SJCRH30 (cell line): ENCODE results near the gene P2RX5. TPM values are rescaled to one million over a fixed set of nuclear protein-coding genes. Genes with fewer than 3 reads are reported as not detected.

Source experiments
- DNase-seq, 2 experiments: peaks; one replicate each; pipeline ENCODE4 v3.0.0-alpha.2; 2015 to 2020
- H3K27ac ChIP-seq: fragments of 250-450 bp; sonication (Bioruptor Pico); 2 replicates; pipeline ENCODE4 v1.5.1; 2020; ENCODE audit warnings: mild to moderate bottlenecking, moderate library complexity
- H3K27me3 ChIP-seq: fragments of 250-450 bp; sonication (Bioruptor Pico); 2 replicates; pipeline ENCODE4 v1.5.1; 2020; ENCODE audit warnings: mild to moderate bottlenecking, moderate library complexity
- H3K36me3 ChIP-seq: fragments of 250-450 bp; sonication (Bioruptor Pico); 2 replicates; pipeline ENCODE4 v1.5.1; 2020; ENCODE audit warnings: mild to moderate bottlenecking, moderate library complexity
- H3K4me1 ChIP-seq: fragments of 250-450 bp; sonication (Bioruptor Pico); 2 replicates; pipeline ENCODE4 v1.5.1; 2020; ENCODE audit warnings: mild to moderate bottlenecking, moderate library complexity
- H3K4me3 ChIP-seq: fragments of 250-450 bp; sonication (Bioruptor Pico); 2 replicates; pipeline ENCODE4 v1.5.1; 2020; ENCODE audit warnings: mild to moderate bottlenecking, moderate library complexity
- H3K9me3 ChIP-seq: fragments of 250-450 bp; sonication (Bioruptor Pico); replicated peaks from 2 replicates; pipeline ENCODE4 v1.5.1; 2020; ENCODE audit warnings: mild to moderate bottlenecking, moderate library complexity
- total RNA-seq: library from RNA; depleted of rRNA; stranded (reverse); fragments of >200 nt; shearing (Covaris generic); gene quantifications from 2 replicates; pipeline ENCODE4 v1.2.3, GENCODE V29; 2014

The P2RX5 gene
- total RNA-seq, 1 experiment from 2014 or later: 1.2 TPM

- peak; percentile 36 to 51 for DNase-seq
- Histone ChIP-seq H3K4me1 (peaks cover 7% of the 10 kb centered on the region; the same call in 1 of the 2 replicates), H3K27ac (peak overlapping the region; percentile 57), H3K36me3 (no peaks in the 10 kb centered on the region), H3K9me3 (no peaks in the 10 kb centered on the region), H3K27me3 (no peaks in the 10 kb centered on the region), H3K4me3 (peak overlapping the region; percentile 45)
These were observed 729 bp downstream of the P2RX5 start for GRCh38 chr17:3695129-3695722.

GRCh38 chr17:3693829-3694231, 2.1 kb downstream of the P2RX5 start:
- Histone ChIP-seq H3K4me3 (no peak overlapping the region), H3K27ac (no peak overlapping the region)
- DNase-seq: no peak

GRCh38 chr17:3693141-3693540, 2.8 kb downstream of the P2RX5 start:
- Histone ChIP-seq H3K27me3 (no peaks in the 10 kb centered on the region), H3K36me3 (no peaks in the 10 kb centered on the region), H3K4me3 (no peak overlapping the region), H3K4me1 (peaks cover 7% of the 10 kb centered on the region; the same call in 1 of the 2 replicates), H3K27ac (no peak overlapping the region), H3K9me3 (no peaks in the 10 kb centered on the region)
- no peak for DNase-seq

More at GRCh38 chr17:3693829-3694231, 2.1 kb downstream of the P2RX5 start:
- H3K9me3 ChIP-seq: no peaks in the 10 kb centered on the region
- H3K27me3 ChIP-seq: no peaks in the 10 kb centered on the region
- H3K36me3 ChIP-seq: no peaks in the 10 kb centered on the region
- H3K4me1 ChIP-seq: peaks cover 7% of the 10 kb centered on the region; the same call in 1 of the 2 replicates

DNA sequence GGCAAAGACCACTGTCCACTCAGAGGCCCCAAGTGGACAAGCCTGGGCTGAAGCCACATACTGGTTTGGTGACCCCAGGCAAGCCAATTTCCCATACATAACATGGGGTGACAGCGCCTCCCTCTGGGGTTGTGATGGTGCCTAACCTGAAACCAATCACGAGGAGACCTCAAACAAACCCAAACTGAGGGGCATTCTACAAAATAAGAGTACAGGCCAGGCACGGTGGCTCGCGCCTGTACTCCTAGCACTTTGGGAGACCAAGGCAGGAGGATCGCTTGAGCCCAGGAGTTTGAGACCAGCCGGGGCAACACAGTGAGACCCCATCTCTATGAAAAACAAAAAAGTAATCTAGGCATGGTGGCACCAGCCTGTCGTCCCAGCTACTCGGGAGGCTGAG, 3.6 kb downstream of the P2RX5 start:
- peaks cover 7% of the 10 kb centered on the region; the same call in 1 of the 2 replicates for H3K4me1 ChIP-seq
- DNase-seq: no peak
- H3K27ac ChIP-seq: no peak overlapping the region
- H3K9me3 ChIP-seq: no peaks in the 10 kb centered on the region
- H3K36me3 ChIP-seq: no peaks in the 10 kb centered on the region
- H3K27me3 ChIP-seq: no peaks in the 10 kb centered on the region
- H3K4me3 ChIP-seq: no peak overlapping the region

DNA sequence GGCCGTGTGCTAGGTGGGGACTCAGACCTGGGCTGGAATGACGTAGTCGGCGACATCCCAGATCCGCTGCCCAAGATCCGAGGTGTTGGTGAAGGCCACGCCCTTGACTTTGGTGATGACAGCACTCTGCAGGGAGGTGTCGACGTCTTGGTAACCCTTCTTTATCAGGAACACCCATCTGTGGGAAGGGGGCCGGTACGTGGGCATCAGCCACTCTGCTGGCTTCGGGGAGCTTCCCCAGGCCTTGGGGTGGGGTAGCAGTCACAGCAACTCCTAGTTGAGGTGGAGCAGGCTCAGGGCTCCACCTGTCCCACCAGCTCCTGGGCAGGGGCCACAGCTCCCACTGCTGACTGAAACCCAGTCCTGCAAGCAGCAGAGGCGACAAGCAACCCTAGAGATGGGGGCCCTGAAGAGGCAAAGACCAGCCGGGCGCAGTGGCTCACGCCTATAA, 4.3 kb downstream of the P2RX5 start:
- H3K4me1 ChIP-seq: peaks cover 7% of the 10 kb centered on the region; the same call in 1 of the 2 replicates
- no peak for DNase-seq
- H3K27me3 ChIP-seq: no peaks in the 10 kb centered on the region
- H3K27ac ChIP-seq: no peak overlapping the region
- no peaks in the 10 kb centered on the region for H3K9me3 ChIP-seq
- H3K4me3 ChIP-seq: no peak overlapping the region
- no peaks in the 10 kb centered on the region for H3K36me3 ChIP-seq

GRCh38 chr17:3690094-3690715, 5.8 kb downstream of the P2RX5 start:
- Histone ChIP-seq H3K4me1 (peaks cover 3% of the 10 kb centered on the region; the same call in 1 of the 2 replicates), H3K36me3 (no peaks in the 10 kb centered on the region), H3K27ac (no peak overlapping the region), H3K4me3 (no peak overlapping the region), H3K27me3 (no peaks in the 10 kb centered on the region), H3K9me3 (no peaks in the 10 kb centered on the region)
- no peak for DNase-seq

DNA sequence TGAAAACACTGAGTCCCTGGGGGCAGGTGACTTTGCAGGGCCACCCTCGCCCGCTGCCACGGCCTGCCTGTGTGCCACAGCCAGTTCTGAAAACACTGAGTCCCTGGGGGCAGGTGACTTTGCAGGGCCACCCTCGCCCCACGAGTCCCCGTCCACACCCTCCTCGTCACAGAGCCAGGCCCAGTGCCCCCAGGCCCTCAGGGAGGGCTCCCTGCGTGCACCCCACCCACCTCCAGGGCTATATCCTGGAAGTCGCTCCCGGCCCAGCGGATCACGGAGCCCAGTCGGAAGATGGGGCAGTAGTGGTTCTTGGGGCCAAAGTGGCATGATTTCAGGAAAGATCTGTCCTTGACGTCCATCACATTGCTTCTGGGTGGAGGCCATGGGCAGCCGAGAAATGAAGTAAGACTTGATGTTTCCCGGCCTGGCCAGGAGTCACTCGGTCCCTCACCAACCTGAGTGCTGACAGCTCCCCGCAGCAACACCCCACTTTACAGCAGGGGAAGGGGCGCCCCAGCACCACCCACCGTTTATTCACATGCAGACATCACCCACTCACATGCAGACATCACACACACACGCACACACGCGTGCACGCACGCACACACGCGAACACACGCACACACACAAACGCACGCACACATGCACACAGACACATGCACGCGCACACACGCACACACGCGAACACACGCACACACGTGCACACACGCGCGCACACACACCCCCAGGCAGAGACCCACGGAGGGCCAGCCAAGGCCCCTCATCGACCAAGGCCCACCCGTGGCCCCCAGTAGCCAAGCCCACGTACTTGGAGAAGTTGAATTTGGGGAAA, 6.5 kb downstream of the P2RX5 start:
- no peaks in the 10 kb centered on the region for H3K36me3 ChIP-seq
- no peak overlapping the region for H3K4me3 ChIP-seq
- H3K4me1 ChIP-seq: no peaks in the 10 kb centered on the region; the same call in 1 of the 2 replicates
- no peaks in the 10 kb centered on the region for H3K9me3 ChIP-seq
- H3K27me3 ChIP-seq: no peaks in the 10 kb centered on the region
- DNase-seq: no peak
- H3K27ac ChIP-seq: no peak overlapping the region

GRCh38 chr17:3688852-3689261, 7.1 kb downstream of the P2RX5 start:
- Histone ChIP-seq H3K4me3 (no peak overlapping the region), H3K27me3 (no peaks in the 10 kb centered on the region), H3K27ac (no peak overlapping the region), H3K36me3 (no peaks in the 10 kb centered on the region), H3K4me1 (no peaks in the 10 kb centered on the region), H3K9me3 (no peaks in the 10 kb centered on the region)
- DNase-seq: no peak

DNA sequence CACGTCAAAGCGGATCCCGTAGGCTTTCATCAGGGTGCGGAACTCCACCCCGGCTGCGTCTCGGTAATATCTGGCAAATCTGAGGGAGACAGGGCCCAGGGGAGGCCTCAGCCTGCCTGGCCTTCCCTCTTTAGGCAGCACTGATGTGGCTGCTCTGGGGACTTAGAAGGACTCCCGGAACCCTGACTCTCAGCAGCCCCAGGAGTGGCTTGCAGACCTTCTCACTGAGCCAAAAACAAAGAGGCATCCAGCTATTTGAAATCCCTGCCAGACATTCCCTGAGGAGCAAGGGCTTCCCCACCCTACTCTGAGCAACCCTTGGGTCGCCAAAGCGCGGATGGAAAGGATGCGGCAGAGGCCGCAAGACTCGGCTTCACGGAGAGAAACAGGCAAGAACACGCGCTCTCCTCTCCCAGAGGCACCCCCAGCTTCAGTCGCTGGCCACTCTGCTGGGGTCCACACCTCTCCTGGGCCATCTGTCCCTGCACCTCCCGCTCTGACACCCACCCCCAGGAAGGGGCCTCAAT, 7.9 kb downstream of the P2RX5 start:
- no peaks in the 10 kb centered on the region for H3K9me3 ChIP-seq
- peak in 1 of 2 experiments; percentile 43 for DNase-seq
- H3K36me3 ChIP-seq: no peaks in the 10 kb centered on the region
- no peaks in the 10 kb centered on the region for H3K27me3 ChIP-seq
- H3K4me3 ChIP-seq: no peak overlapping the region
- H3K27ac ChIP-seq: no peak overlapping the region
- no peaks in the 10 kb centered on the region for H3K4me1 ChIP-seq

DNA sequence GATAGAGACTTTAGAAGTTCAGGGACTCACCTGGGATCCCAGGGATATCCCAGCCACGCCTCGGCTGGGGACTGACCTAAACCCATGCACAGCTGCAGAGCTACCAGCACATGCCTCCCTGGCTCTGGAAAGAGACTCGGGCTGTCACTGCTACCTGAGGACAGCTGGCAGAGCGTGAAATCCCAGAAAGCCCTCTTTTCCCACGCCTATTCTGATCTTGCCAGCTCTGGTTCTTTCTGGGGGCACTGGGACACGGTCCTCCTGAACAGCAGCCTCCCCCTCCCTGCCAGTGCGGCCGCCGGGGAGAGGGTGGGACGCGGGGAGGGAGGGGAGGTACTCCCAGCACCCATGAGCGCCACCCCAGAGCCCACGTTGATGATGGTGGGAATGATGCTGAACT, 10.8 kb downstream of the P2RX5 start:
- H3K9me3 ChIP-seq: no peaks in the 10 kb centered on the region

DNA sequence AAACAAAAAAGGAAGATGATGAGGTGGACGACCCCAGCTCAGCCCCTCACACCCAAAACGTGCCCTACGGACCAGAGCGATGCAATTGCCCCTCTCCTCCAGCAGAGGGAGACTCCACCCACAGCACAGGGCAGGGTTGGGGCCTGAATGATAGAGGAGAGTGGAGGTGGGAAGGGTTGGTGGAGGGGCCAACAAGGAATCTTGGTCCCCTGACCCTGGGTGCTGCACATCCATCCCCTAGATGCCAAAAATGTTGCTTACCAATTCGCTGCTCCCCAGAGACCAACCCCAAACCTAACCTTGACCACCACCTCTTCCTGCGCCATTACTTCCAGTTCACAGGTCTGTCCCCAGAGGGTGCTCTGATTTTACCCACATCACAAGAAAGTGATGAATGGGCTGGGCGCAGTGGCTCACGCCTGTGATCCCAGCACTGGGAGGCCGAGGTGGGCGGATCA, 12.9 kb downstream of the P2RX5 start:
- Histone ChIP-seq H3K4me1 (no peaks in the 10 kb centered on the region), H3K27me3 (no peaks in the 10 kb centered on the region), H3K4me3 (no peak overlapping the region), H3K36me3 (no peaks in the 10 kb centered on the region), H3K27ac (no peak overlapping the region), H3K9me3 (no peaks in the 10 kb centered on the region)
- peak; percentile 33 to 63 for DNase-seq

More for the DNA sequence above, 10.8 kb downstream of the P2RX5 start:
- no peaks in the 10 kb centered on the region for H3K27me3 ChIP-seq
- H3K4me3 ChIP-seq: no peak overlapping the region
- H3K27ac ChIP-seq: no peak overlapping the region
- peak; percentile 42 to 69 for DNase-seq
- H3K4me1 ChIP-seq: no peaks in the 10 kb centered on the region
- H3K36me3 ChIP-seq: no peaks in the 10 kb centered on the region

DNA sequence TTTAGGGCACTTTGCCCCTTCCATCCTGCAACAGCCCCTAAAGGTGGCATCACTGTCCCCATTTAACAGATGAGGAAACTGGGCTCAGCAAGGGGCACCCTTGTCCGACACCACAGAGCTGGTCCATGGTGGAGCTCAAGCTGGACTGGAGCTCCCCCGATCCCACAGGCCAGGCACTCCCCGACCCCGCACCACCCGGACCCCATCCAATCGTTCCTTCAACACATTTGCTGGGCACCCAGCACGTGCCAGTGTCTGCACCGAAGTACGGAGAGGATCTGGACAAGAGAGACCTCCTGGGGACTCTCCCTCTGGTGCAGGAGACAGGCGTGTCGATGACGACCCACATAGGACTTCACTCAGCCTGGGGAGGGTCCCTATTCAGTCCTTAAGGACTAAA, 13.9 kb downstream of the P2RX5 start:
- Histone ChIP-seq H3K27ac (no peak overlapping the region), H3K9me3 (no peaks in the 10 kb centered on the region), H3K36me3 (no peaks in the 10 kb centered on the region), H3K4me1 (no peaks in the 10 kb centered on the region), H3K27me3 (no peaks in the 10 kb centered on the region), H3K4me3 (no peak overlapping the region)
- no peak for DNase-seq

DNA sequence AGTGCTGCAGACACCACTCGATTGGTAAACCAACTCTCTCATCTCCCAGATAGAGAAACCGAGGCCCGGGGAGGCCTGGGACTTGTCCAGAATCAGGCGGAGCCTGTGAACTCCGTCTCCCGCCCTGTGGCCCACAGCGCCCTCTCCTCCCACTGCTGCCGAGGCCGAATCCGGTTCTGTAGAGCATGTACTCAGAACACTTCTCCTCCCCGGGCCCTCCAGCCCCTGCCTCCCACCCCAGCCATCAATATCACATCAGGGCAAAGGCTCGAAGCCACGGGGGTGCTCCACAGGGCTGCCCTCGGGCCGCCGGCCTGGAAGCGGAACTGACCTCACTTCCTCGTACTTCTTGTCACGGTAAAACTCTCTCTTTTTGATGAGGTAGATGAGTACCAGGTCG, 14.4 kb downstream of the P2RX5 start:
- Histone ChIP-seq H3K9me3 (no peaks in the 10 kb centered on the region), H3K4me1 (no peaks in the 10 kb centered on the region), H3K27ac (no peak overlapping the region), H3K36me3 (no peaks in the 10 kb centered on the region), H3K27me3 (no peaks in the 10 kb centered on the region), H3K4me3 (no peak overlapping the region)
- no peak for DNase-seq

DNA sequence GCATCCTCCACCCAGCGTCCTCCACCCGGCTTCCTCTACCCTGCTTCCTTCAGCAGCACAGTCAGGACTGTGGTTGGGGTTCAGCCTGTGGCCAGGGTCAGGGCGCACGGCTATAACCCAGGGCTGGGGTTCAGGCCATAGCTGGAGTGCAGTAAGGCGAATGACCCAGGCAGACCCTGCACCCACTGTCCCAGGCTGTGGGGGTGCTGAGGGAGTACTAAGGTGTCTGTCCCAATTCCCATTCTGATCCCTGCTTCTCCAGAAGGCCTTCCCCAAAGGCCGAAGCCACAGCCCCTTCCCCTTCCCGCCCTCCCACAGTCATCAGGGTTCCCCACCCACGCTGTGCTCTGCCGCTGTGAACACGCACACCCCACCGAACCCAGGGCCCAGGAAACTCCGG, 14.9 kb downstream of the P2RX5 start:
- Histone ChIP-seq H3K36me3 (no peaks in the 10 kb centered on the region), H3K4me1 (no peaks in the 10 kb centered on the region), H3K27ac (no peak overlapping the region), H3K27me3 (no peaks in the 10 kb centered on the region), H3K9me3 (no peaks in the 10 kb centered on the region), H3K4me3 (no peak overlapping the region)
- DNase-seq: no peak
